NCI-H1436 (cell line): Measurements from ENCODE around the gene SPPL3.
"Not testable (repeated sequence)": the region's sequence is repeated elsewhere in the genome, so short reads cannot be mapped to it uniquely, and the experiment has no call there.

Experiments used
- DNase-seq: peaks from one replicate; lab custom pipeline; 2025; lab: John Stamatoyannopoulos, UW

SPPL3 gene

GRCh38 chr12:120920178-120920577 is 16.0 kb upstream of the SPPL3 start:
- DNase-seq: no peak

GRCh38 chr12:120917748-120918147 is 13.6 kb upstream of the SPPL3 start:
- DNase-seq: no peak

- DNase-seq: no peak
These were observed 12.4 kb upstream of the SPPL3 start for GRCh38 chr12:120916561-120916960.

GRCh38 chr12:120914794-120915193 is 10.6 kb upstream of the SPPL3 start:
- no peak for DNase-seq

GRCh38 chr12:120909633-120910298 is 5.6 kb upstream of the SPPL3 start:
- DNase-seq: no peak

- DNase-seq: no peak
These were observed 1.8 kb upstream of the SPPL3 start for GRCh38 chr12:120905856-120906384.

GRCh38 chr12:120903412-120904196 is 554 bp downstream of the SPPL3 start:
- DNase-seq: peak; percentile 15

GRCh38 chr12:120902846-120903411 is 1.2 kb downstream of the SPPL3 start:
- no peak for DNase-seq

- no peak for DNase-seq
These were observed 2.3 kb downstream of the SPPL3 start for GRCh38 chr12:120901818-120902217.

GRCh38 chr12:120901101-120901500 is 3.1 kb downstream of the SPPL3 start:
- DNase-seq: not testable (repeated sequence)

GRCh38 chr12:120895532-120895931 is 8.6 kb downstream of the SPPL3 start:
- no peak for DNase-seq

- no peak for DNase-seq
These were observed 11.9 kb downstream of the SPPL3 start for GRCh38 chr12:120892265-120892664.

- no peak for DNase-seq
These were observed 13.2 kb downstream of the SPPL3 start for GRCh38 chr12:120890963-120891362.

- DNase-seq: no peak
These were observed 16.7 kb downstream of the SPPL3 start for GRCh38 chr12:120887253-120888043.

- no peak for DNase-seq
These were observed 17.7 kb downstream of the SPPL3 start for GRCh38 chr12:120886199-120887018.

GRCh38 chr12:120885521-120885920 is 18.6 kb downstream of the SPPL3 start:
- no peak for DNase-seq

- DNase-seq: no peak
These were observed 19.5 kb downstream of the SPPL3 start for GRCh38 chr12:120884644-120885043.

- DNase-seq: no peak
These were observed 22.1 kb downstream of the SPPL3 start for GRCh38 chr12:120882055-120882555.

GRCh38 chr12:120879718-120880300 is 24.3 kb downstream of the SPPL3 start:
- no peak for DNase-seq

- DNase-seq: no peak
These were observed 25.1 kb downstream of the SPPL3 start for GRCh38 chr12:120879102-120879501.
